BJ (cell line): ENCODE results near the gene FOXK2. TPM values are rescaled to one million over a fixed set of nuclear protein-coding genes. Genes with fewer than 3 reads are reported as not detected.

Source experiments
- CTCF ChIA-PET: fragments of 350-600 bp; formaldehyde crosslinking; extraction: SDS; loops from one replicate; lab custom pipeline; 2021; ENCODE audit warnings: antibody characterized with exemption, inconsistent platforms; lab: Yijun Ruan, JAX
- POLR2A ChIA-PET: fragments of 300-600 bp; sonication (Branson Sonifier 250); formaldehyde crosslinking; extraction: SDS; loops from one replicate; lab custom pipeline; 2021; ENCODE audit warnings: antibody characterized with exemption; lab: Charles Lee
- DNase-seq: peaks from one replicate; pipeline ENCODE4 v3.0.0-alpha.2; 2011; ENCODE audit warnings: low read depth
- H3K27me3 ChIP-seq: 2 replicates; pipeline ENCODE4 v1.6.0; 2011; ENCODE audit warnings: low read length; ENCODE audit not compliant: control insufficient read depth, insufficient read depth
- H3K36me3 ChIP-seq: 2 replicates; pipeline ENCODE4 v1.5.1; 2011; ENCODE audit warnings: low read length; ENCODE audit not compliant: control insufficient read depth, insufficient read depth
- H3K4me3 ChIP-seq: 2 replicates; pipeline ENCODE4 v1.5.1; 2011; ENCODE audit warnings: low read depth, mild to moderate bottlenecking, control low read depth, low read length
- CTCF ChIP-seq: IDR thresholded peaks from 2 replicates; pipeline ENCODE4 v1.5.1; 2011; ENCODE audit warnings: low read depth, mild to moderate bottlenecking, control low read depth, inconsistent platforms, low read length, moderate library complexity; ENCODE audit not compliant: insufficient read depth
- polyA plus RNA-seq: library from polyadenylated mRNA; depleted of rRNA; stranded (reverse); fragments of >200 nt; gene quantifications from 2 replicates; pipeline ENCODE4 v1.2.3, GENCODE V29; 2011

Gene FOXK2
- polyA plus RNA-seq, 1 experiment, result 19.2 TPM

GRCh38 chr17:82642022-82642421 lies 122.5 kb downstream of the FOXK2 start:
- Histone ChIP-seq H3K36me3 (peaks cover 20% of the 10 kb centered on the region), H3K4me3 (no peak overlapping the region), H3K27me3 (no peaks in the 10 kb centered on the region)
- CTCF ChIA-PET, result no interaction called here
- TF ChIP-seq CTCF, result no peak
- POLR2A ChIA-PET, result no interaction called here
- no peak for DNase-seq

- peaks cover 20% of the 10 kb centered on the region for H3K36me3 ChIP-seq
Observed at GRCh38 chr17:82644148-82644547, 124.6 kb downstream of the FOXK2 start.

GRCh38 chr17:82645516-82645915 lies 126.0 kb downstream of the FOXK2 start:
- Histone ChIP-seq H3K36me3 (peaks cover 12% of the 10 kb centered on the region), H3K27me3 (no peaks in the 10 kb centered on the region), H3K4me3 (no peak overlapping the region)
- TF ChIP-seq CTCF, result no peak
- ChIA-PET POLR2A (no interaction called here), CTCF (no interaction called here)
- DNase-seq, result no peak

More at GRCh38 chr17:82644148-82644547, 124.6 kb downstream of the FOXK2 start:
- CTCF ChIA-PET, result no interaction called here
- Histone ChIP-seq H3K27me3 (no peaks in the 10 kb centered on the region), H3K4me3 (no peak overlapping the region)
- POLR2A ChIA-PET, result no interaction called here
- no peak for TF ChIP-seq CTCF
- no peak for DNase-seq

GRCh38 chr17:82647593-82648164 lies 128.1 kb downstream of the FOXK2 start:
- TF ChIP-seq CTCF, result peak; percentile 31; the same call in 1 of the 2 replicates
- ChIA-PET CTCF (no interaction called here), POLR2A (no interaction called here)
- H3K27me3 ChIP-seq, result no peaks in the 10 kb centered on the region
- H3K4me3 ChIP-seq, result peak overlapping the region; percentile 98
- DNase-seq, result no peak
- H3K36me3 ChIP-seq, result peaks cover 7% of the 10 kb centered on the region

- DNase-seq, result peak; percentile 71
- POLR2A ChIA-PET, result no interaction called here
- Histone ChIP-seq H3K36me3 (peaks cover 7% of the 10 kb centered on the region), H3K27me3 (no peaks in the 10 kb centered on the region), H3K4me3 (peak within 1 kb of the TSS; percentile 98)
- no peak for TF ChIP-seq CTCF
- CTCF ChIA-PET, result no interaction called here
Observed at GRCh38 chr17:82648165-82648668, 128.7 kb downstream of the FOXK2 start, which contains the start of gene WDR45B. TSS of gene WDR45B (minus strand) at chr17:82648444. CDS start at chr17:82648340, 104 bp downstream.
